ENCODE results near the gene APOL3.
"Not testable (repeated sequence)": the region's sequence is repeated elsewhere in the genome, so short reads cannot be mapped to it uniquely, and the experiment has no call there.

APOL3 gene

GRCh38 chr22:36129486-36130388 is 30.8 kb downstream of the APOL3 start:
- H3K36me3 ChIP-seq (ENCODE audit: insufficient read depth, insufficient read length, low read length), result no peaks in the 10 kb centered on the region
- no peak overlapping the region for H3K4me3 ChIP-seq (ENCODE audit: insufficient read length, low read depth)
- no peak for DNase-seq (ENCODE audit: low read depth, low spot score)
- TF ChIP-seq SUZ12 (IDR thresholded peaks at IDR 0.05; ENCODE audit: extremely low read depth, insufficient read depth, insufficient read length) (no peak), YY1 (IDR thresholded peaks at IDR 0.05; ENCODE audit: insufficient read depth, insufficient read length) (no peak), ZNF274 (IDR thresholded peaks at IDR 0.05; ENCODE audit: low read depth, low read length) (no peak)
- H3K27me3 ChIP-seq (ENCODE audit: insufficient read depth, insufficient read length), result peaks cover 28% of the 10 kb centered on the region
- H3K9me3 ChIP-seq (ENCODE audit: insufficient read depth, low read length), result no peaks in the 10 kb centered on the region
- H3K9ac ChIP-seq (ENCODE audit: insufficient read length, low read depth), result no peak overlapping the region
- H3K4me1 ChIP-seq (ENCODE audit: insufficient read depth, insufficient read length), result no peaks in the 10 kb centered on the region

- no peaks in the 10 kb centered on the region for H3K4me1 ChIP-seq (ENCODE audit: insufficient read depth, insufficient read length)
- peaks cover 34% of the 10 kb centered on the region for H3K27me3 ChIP-seq (ENCODE audit: insufficient read depth, insufficient read length)
- TF ChIP-seq ZNF274 (IDR thresholded peaks at IDR 0.05; ENCODE audit: low read depth, low read length) (no peak), SUZ12 (IDR thresholded peaks at IDR 0.05; ENCODE audit: extremely low read depth, insufficient read depth, insufficient read length) (no peak), YY1 (IDR thresholded peaks at IDR 0.05; ENCODE audit: insufficient read depth, insufficient read length) (no peak)
- H3K9ac ChIP-seq (ENCODE audit: insufficient read length, low read depth), result no peak overlapping the region
- H3K4me3 ChIP-seq (ENCODE audit: insufficient read length, low read depth), result no peak overlapping the region
- no peaks in the 10 kb centered on the region for H3K9me3 ChIP-seq (ENCODE audit: insufficient read depth, low read length)
- H3K36me3 ChIP-seq (ENCODE audit: insufficient read depth, insufficient read length, low read length), result no peaks in the 10 kb centered on the region
- DNase-seq (ENCODE audit: low read depth, low spot score), result no peak
Observed at GRCh38 chr22:36129071-36129470, 31.5 kb downstream of the APOL3 start.

GRCh38 chr22:36125994-36126531 is 34.5 kb downstream of the APOL3 start:
- Histone ChIP-seq H3K4me1 (ENCODE audit: insufficient read depth, insufficient read length) (no peaks in the 10 kb centered on the region), H3K4me3 (ENCODE audit: insufficient read length, low read depth) (no peak overlapping the region), H3K36me3 (ENCODE audit: insufficient read depth, insufficient read length, low read length) (no peaks in the 10 kb centered on the region), H3K9ac (ENCODE audit: insufficient read length, low read depth) (no peak overlapping the region), H3K9me3 (ENCODE audit: insufficient read depth, low read length) (no peaks in the 10 kb centered on the region), H3K27me3 (ENCODE audit: insufficient read depth, insufficient read length) (peaks cover 35% of the 10 kb centered on the region)
- DNase-seq (ENCODE audit: low read depth, low spot score), result no peak
- TF ChIP-seq ZNF274 (IDR thresholded peaks at IDR 0.05; ENCODE audit: low read depth, low read length), result no peak
- no peak for TF ChIP-seq YY1 (IDR thresholded peaks at IDR 0.05; ENCODE audit: insufficient read depth, insufficient read length)

GRCh38 chr22:36125434-36125833 is 35.1 kb downstream of the APOL3 start:
- DNase-seq (ENCODE audit: low read depth, low spot score), result no peak
- no peak for TF ChIP-seq YY1 (IDR thresholded peaks at IDR 0.05; ENCODE audit: insufficient read depth, insufficient read length)
- TF ChIP-seq SUZ12 (IDR thresholded peaks at IDR 0.05; ENCODE audit: extremely low read depth, insufficient read depth, insufficient read length), result no peak
- H3K36me3 ChIP-seq (ENCODE audit: insufficient read depth, insufficient read length, low read length), result no peaks in the 10 kb centered on the region
- H3K27me3 ChIP-seq (ENCODE audit: insufficient read depth, insufficient read length), result peaks cover 35% of the 10 kb centered on the region
- H3K4me1 ChIP-seq (ENCODE audit: insufficient read depth, insufficient read length), result no peaks in the 10 kb centered on the region
- H3K9me3 ChIP-seq (ENCODE audit: insufficient read depth, low read length), result no peaks in the 10 kb centered on the region
- no peak overlapping the region for H3K9ac ChIP-seq (ENCODE audit: insufficient read length, low read depth)
- no peak overlapping the region for H3K4me3 ChIP-seq (ENCODE audit: insufficient read length, low read depth)

- TF ChIP-seq SUZ12 (IDR thresholded peaks at IDR 0.05; ENCODE audit: extremely low read depth, insufficient read depth, insufficient read length) (no peak), ZNF274 (IDR thresholded peaks at IDR 0.05; ENCODE audit: low read depth, low read length) (no peak), YY1 (IDR thresholded peaks at IDR 0.05; ENCODE audit: insufficient read depth, insufficient read length) (no peak)
- H3K27me3 ChIP-seq (ENCODE audit: insufficient read depth, insufficient read length), result peaks cover 35% of the 10 kb centered on the region
- no peak overlapping the region for H3K4me3 ChIP-seq (ENCODE audit: insufficient read length, low read depth)
- H3K4me1 ChIP-seq (ENCODE audit: insufficient read depth, insufficient read length), result no peaks in the 10 kb centered on the region
- no peak overlapping the region for H3K9ac ChIP-seq (ENCODE audit: insufficient read length, low read depth)
- H3K36me3 ChIP-seq (ENCODE audit: insufficient read depth, insufficient read length, low read length), result no peaks in the 10 kb centered on the region
- H3K9me3 ChIP-seq (ENCODE audit: insufficient read depth, low read length), result no peaks in the 10 kb centered on the region
- DNase-seq (ENCODE audit: low read depth, low spot score), result no peak
Observed at GRCh38 chr22:36124666-36125065, 35.9 kb downstream of the APOL3 start.

GRCh38 chr22:36123673-36124630 is 36.6 kb downstream of the APOL3 start:
- no peak overlapping the region for H3K4me3 ChIP-seq (ENCODE audit: insufficient read length, low read depth)
- H3K9ac ChIP-seq (ENCODE audit: insufficient read length, low read depth), result peak overlapping the region; percentile 8
- no peaks in the 10 kb centered on the region for H3K36me3 ChIP-seq (ENCODE audit: insufficient read depth, insufficient read length, low read length)

GRCh38 chr22:36120621-36121351 is 39.8 kb downstream of the APOL3 start:
- H3K27me3 ChIP-seq (ENCODE audit: insufficient read depth, insufficient read length), result peaks cover 17% of the 10 kb centered on the region
- DNase-seq (ENCODE audit: low read depth, low spot score); H3K9ac ChIP-seq (ENCODE audit: insufficient read length, low read depth); H3K36me3 ChIP-seq (ENCODE audit: insufficient read depth, insufficient read length, low read length); H3K4me3 ChIP-seq (ENCODE audit: insufficient read length, low read depth); H3K4me1 ChIP-seq (ENCODE audit: insufficient read depth, insufficient read length); H3K9me3 ChIP-seq (ENCODE audit: insufficient read depth, low read length): not testable (repeated sequence)

More at GRCh38 chr22:36123673-36124630, 36.6 kb downstream of the APOL3 start:
- Histone ChIP-seq H3K27me3 (ENCODE audit: insufficient read depth, insufficient read length) (peaks cover 35% of the 10 kb centered on the region), H3K4me1 (ENCODE audit: insufficient read depth, insufficient read length) (no peaks in the 10 kb centered on the region), H3K9me3 (ENCODE audit: insufficient read depth, low read length) (no peaks in the 10 kb centered on the region)
- peak; percentile 86 for DNase-seq (ENCODE audit: low read depth, low spot score)
- no peak for TF ChIP-seq SUZ12 (IDR thresholded peaks at IDR 0.05; ENCODE audit: extremely low read depth, insufficient read depth, insufficient read length)
- no peak for TF ChIP-seq ZNF274 (IDR thresholded peaks at IDR 0.05; ENCODE audit: low read depth, low read length)
- TF ChIP-seq YY1 (IDR thresholded peaks at IDR 0.05; ENCODE audit: insufficient read depth, insufficient read length), result no peak
